Skin epidermis (tissue), 12 donors: Measurements from ENCODE around the gene IL20RB.
"Not testable (repeated sequence)": the region's sequence is repeated elsewhere in the genome, so short reads cannot be mapped to it uniquely, and the experiment has no call there.

Experiments
- H3K27ac ChIP-seq, 21 experiments: fragments of 200-600 bp; sonication (generic) in 11 of 21; one replicate each; pipeline ENCODE4 v1.5.0; 2020; ENCODE audit warnings: mild to moderate bottlenecking in 3 of 21, inconsistent platforms in 2 of 21, moderate library complexity in 2 of 21
- H3K4me3 ChIP-seq, 7 experiments: fragments of 200-600 bp; sonication (generic) in 2 of 7; one replicate each; pipeline ENCODE4 v1.5.0; 2020; ENCODE audit warnings: inconsistent platforms in 2 of 7, mild to moderate bottlenecking in 2 of 7, moderate library complexity in 1 of 7

IL20RB gene

GRCh38 chr3:137013951-137014688 is 56.3 kb downstream of the IL20RB start:
- H3K27ac ChIP-seq: peak overlapping the region in 15 of 21 experiments; percentile 22 to 82 (median 66)
- peak overlapping the region; percentile 20 to 52 (median 32) for H3K4me3 ChIP-seq

- not testable (repeated sequence) for H3K4me3 ChIP-seq, H3K27ac ChIP-seq
Observed at GRCh38 chr3:137017316-137017715, 59.5 kb downstream of the IL20RB start.

GRCh38 chr3:137020315-137020714 is 62.5 kb downstream of the IL20RB start:
- H3K27ac ChIP-seq: no peak overlapping the region
- no peak overlapping the region for H3K4me3 ChIP-seq

GRCh38 chr3:137020888-137021287 is 63.1 kb downstream of the IL20RB start:
- Histone ChIP-seq H3K4me3 (no peak overlapping the region), H3K27ac (no peak overlapping the region)

- Histone ChIP-seq H3K4me3 (no peak overlapping the region), H3K27ac (no peak overlapping the region)
Observed at GRCh38 chr3:137024348-137024747, 66.6 kb downstream of the IL20RB start.

- H3K27ac ChIP-seq: no peak overlapping the region
- no peak overlapping the region for H3K4me3 ChIP-seq
Observed at GRCh38 chr3:137026701-137027100, 68.9 kb downstream of the IL20RB start.

GRCh38 chr3:137032465-137033120 is 74.8 kb downstream of the IL20RB start:
- Histone ChIP-seq H3K27ac (no peak overlapping the region), H3K4me3 (peak overlapping the region in 3 of 7 experiments; percentile 1 to 33 (median 2))

- no peak overlapping the region for H3K4me3 ChIP-seq
Observed at GRCh38 chr3:137035631-137036030, 77.8 kb downstream of the IL20RB start.

GRCh38 chr3:137039570-137039969 is 81.8 kb downstream of the IL20RB start:
- no peak overlapping the region for H3K27ac ChIP-seq

More at GRCh38 chr3:137035631-137036030, 77.8 kb downstream of the IL20RB start:
- no peak overlapping the region for H3K27ac ChIP-seq

GRCh38 chr3:137041251-137041650 is 83.5 kb downstream of the IL20RB start:
- Histone ChIP-seq H3K4me3 (no peak overlapping the region), H3K27ac (no peak overlapping the region)

More at GRCh38 chr3:137039570-137039969, 81.8 kb downstream of the IL20RB start:
- H3K4me3 ChIP-seq: no peak overlapping the region

GRCh38 chr3:137041686-137042085 is 83.9 kb downstream of the IL20RB start:
- no peak overlapping the region for H3K4me3 ChIP-seq
- no peak overlapping the region for H3K27ac ChIP-seq

- Histone ChIP-seq H3K27ac (no peak overlapping the region), H3K4me3 (no peak overlapping the region)
Observed at GRCh38 chr3:137046747-137047146, 89.0 kb downstream of the IL20RB start.

GRCh38 chr3:137047240-137047639 is 89.5 kb downstream of the IL20RB start:
- no peak overlapping the region for H3K4me3 ChIP-seq

GRCh38 chr3:137050281-137050680 is 92.5 kb downstream of the IL20RB start:
- H3K4me3 ChIP-seq: no peak overlapping the region
- no peak overlapping the region for H3K27ac ChIP-seq

More at GRCh38 chr3:137047240-137047639, 89.5 kb downstream of the IL20RB start:
- H3K27ac ChIP-seq: no peak overlapping the region

GRCh38 chr3:137052298-137052697 is 94.5 kb downstream of the IL20RB start:
- H3K27ac ChIP-seq: no peak overlapping the region
- no peak overlapping the region for H3K4me3 ChIP-seq
